PC-3 (cell line): ENCODE measurements around the gene LASP1NB.

Experiments used
- EZH2 ChIP-seq: fragments of 300-600 bp; sonication (generic); IDR thresholded peaks from one replicate; pipeline ENCODE4 v1.6.1; 2017; ENCODE audit warnings: antibody characterized with exemption, mild to moderate bottlenecking, low read length; ENCODE audit not compliant: unreplicated experiment
- EZH2phosphoT487 ChIP-seq: fragments of 300-600 bp; sonication (generic); IDR thresholded peaks from 2 replicates; pipeline ENCODE4 v1.6.1; 2018; ENCODE audit warnings: mild to moderate bottlenecking, antibody characterized with exemption, low read length, borderline replicate concordance
- TF ChIP-seq, protein P1 (sequence below): fragments of 300-600 bp; sonication (generic); conservative IDR thresholded peaks from 2 replicates; pipeline ENCODE4 v1.5.1; 2017; ENCODE audit warnings: antibody characterized with exemption, low read depth, mild to moderate bottlenecking, low read length

GRCh38 chr17:38919316-38920078 is 5.9 kb upstream of the LASP1NB start:
- TF ChIP-seq, protein P1, sequence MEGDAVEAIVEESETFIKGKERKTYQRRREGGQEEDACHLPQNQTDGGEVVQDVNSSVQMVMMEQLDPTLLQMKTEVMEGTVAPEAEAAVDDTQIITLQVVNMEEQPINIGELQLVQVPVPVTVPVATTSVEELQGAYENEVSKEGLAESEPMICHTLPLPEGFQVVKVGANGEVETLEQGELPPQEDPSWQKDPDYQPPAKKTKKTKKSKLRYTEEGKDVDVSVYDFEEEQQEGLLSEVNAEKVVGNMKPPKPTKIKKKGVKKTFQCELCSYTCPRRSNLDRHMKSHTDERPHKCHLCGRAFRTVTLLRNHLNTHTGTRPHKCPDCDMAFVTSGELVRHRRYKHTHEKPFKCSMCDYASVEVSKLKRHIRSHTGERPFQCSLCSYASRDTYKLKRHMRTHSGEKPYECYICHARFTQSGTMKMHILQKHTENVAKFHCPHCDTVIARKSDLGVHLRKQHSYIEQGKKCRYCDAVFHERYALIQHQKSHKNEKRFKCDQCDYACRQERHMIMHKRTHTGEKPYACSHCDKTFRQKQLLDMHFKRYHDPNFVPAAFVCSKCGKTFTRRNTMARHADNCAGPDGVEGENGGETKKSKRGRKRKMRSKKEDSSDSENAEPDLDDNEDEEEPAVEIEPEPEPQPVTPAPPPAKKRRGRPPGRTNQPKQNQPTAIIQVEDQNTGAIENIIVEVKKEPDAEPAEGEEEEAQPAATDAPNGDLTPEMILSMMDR, result no peak
- TF ChIP-seq EZH2, result no peak
- no peak for TF ChIP-seq EZH2phosphoT487
